Natural killer cell (primary cell): ENCODE results near the gene MT1E. TPM values are rescaled to one million over a fixed set of nuclear protein-coding genes. Genes with fewer than 3 reads are reported as not detected.

ENCODE experiments used
- ATAC-seq, 3 donors: fragments of 150-1000 bp in 2 of 3; fragments of 200-7000 bp in 1 of 3; cut with Tn5 transposase; 1 replicate in 1 of 3; 2 replicates in 2 of 3; pipeline ENCODE4 v1.10.0; 2021; ENCODE audit warnings: mild to moderate bottlenecking in 2 of 3, moderate library complexity in 2 of 3
- DNase-seq, 2 donors: peaks; one replicate each; pipeline versions ENCODE4 v3.0.0 to v3.0.0-alpha.2; 2013 to 2021; ENCODE audit warnings: mixed read lengths in 1 of 2
- H3K27ac ChIP-seq: one replicate; pipeline ENCODE4 v1.5.1; 2013; ENCODE audit warnings: mild to moderate bottlenecking, low read length
- H3K27me3 ChIP-seq: one replicate; pipeline ENCODE4 v1.6.1; 2013; ENCODE audit warnings: low read length; ENCODE audit not compliant: control insufficient read depth, insufficient read depth
- H3K36me3 ChIP-seq: one replicate; pipeline ENCODE4 v1.6.1; 2013; ENCODE audit warnings: low read length; ENCODE audit not compliant: control insufficient read depth, insufficient read depth
- H3K4me1 ChIP-seq: one replicate; pipeline ENCODE4 v1.6.1; 2013; ENCODE audit warnings: low read length; ENCODE audit not compliant: control insufficient read depth, insufficient read depth
- H3K4me3 ChIP-seq: one replicate; pipeline ENCODE4 v1.5.1; 2013; ENCODE audit warnings: low read length
- H3K9me3 ChIP-seq: one replicate; pipeline ENCODE4 v1.6.1; 2013; ENCODE audit warnings: low read length; ENCODE audit not compliant: control insufficient read depth, insufficient read depth
- H3K27ac Mint-ChIP-seq, 2 donors: one replicate each; pipeline ENCODE4 v1.8.0; 2022; ENCODE audit warnings: mild to moderate bottlenecking in 2 of 2, mixed read lengths in 2 of 2, moderate library complexity in 1 of 2
- H3K27me3 Mint-ChIP-seq, 2 donors: one replicate each; pipeline ENCODE4 v1.8.0; 2022; ENCODE audit warnings: low read depth in 2 of 2, mixed read lengths in 2 of 2
- H3K36me3 Mint-ChIP-seq: one replicate; pipeline ENCODE4 v1.8.0; 2022; ENCODE audit warnings: mixed read lengths
- H3K4me1 Mint-ChIP-seq, 2 donors: one replicate each; pipeline ENCODE4 v1.8.0; 2022; ENCODE audit warnings: mixed read lengths in 2 of 2
- H3K4me3 Mint-ChIP-seq: one replicate; pipeline ENCODE4 v1.8.0; 2022; ENCODE audit warnings: mild to moderate bottlenecking, moderate library complexity, mixed read lengths
- H3K9me3 Mint-ChIP-seq, 2 donors: one replicate each; pipeline ENCODE4 v1.8.0; 2022; ENCODE audit warnings: mixed read lengths in 2 of 2
- WGBS: methylation state at CpG from one replicate; pipeline ENCODE4 v1.1.7; 2013; ENCODE audit warnings: missing lambda C conversion rate; ENCODE audit not compliant: insufficient coverage; 5-methylcytosine and 5-hydroxymethylcytosine counted together
- intact Hi-C: fragments of 100-400 bp; cut with micrococcal nuclease; formaldehyde crosslinking; loops from one replicate; pipeline ENCODE4 v1.14.2; 2022
- total RNA-seq, 4 donors: library from RNA; stranded (reverse); fragments of 120-200 nt in 1 of 4; gene quantifications; one replicate each; pipeline versions ENCODE4 v1.2.3 to v1.2.4, GENCODE V29; 2013 to 2022
- TF ChIP-seq, protein P1 (sequence below): fragments of 200-600 bp; IDR thresholded peaks from one replicate; pipeline ENCODE4 v1.8.0; 2022; ENCODE audit warnings: antibody characterized with exemption

The MT1E gene
- total RNA-seq, 3 donors from 2014 or later (not counting 1 experiment from before 2014, with no cell fraction given): 0.40 to 3.2 TPM; not detected in 1

DNA sequence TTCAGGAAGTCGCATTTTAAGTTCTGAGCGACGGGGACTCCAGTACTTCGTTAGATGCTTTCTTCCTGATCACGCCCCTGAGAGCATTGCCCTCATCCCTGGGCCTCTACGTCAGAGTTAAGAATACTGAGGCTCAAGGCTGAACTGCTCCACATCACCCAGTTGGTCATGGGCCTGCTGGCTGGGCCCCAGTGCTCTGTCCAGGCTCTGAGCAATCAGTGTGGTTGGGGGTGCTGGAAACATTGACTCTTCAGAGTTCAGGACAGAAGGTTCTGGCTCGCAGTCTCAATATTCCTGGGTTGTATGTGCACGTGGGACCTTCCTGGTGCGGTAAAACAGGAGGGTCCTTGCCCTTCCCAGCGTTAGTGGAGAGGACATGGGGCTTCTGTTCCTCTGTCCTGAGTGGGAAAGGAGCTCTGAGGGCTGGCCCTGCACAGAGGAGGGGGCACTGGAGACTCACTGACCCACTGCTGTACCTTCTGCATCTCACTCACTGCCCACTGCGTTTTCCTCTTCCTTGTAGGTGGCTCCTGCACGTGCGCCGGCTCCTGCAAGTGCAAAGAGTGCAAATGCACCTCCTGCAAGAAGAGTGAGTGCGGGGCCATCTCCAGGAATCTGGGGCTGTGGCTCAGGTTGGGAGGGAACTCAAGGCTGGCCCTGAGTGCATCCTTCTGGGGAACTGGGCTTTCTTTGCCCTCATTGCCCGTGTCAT lies 518 bp downstream of the MT1E start:
- Histone ChIP-seq H3K9me3 (no peaks in the 10 kb centered on the region), H3K27ac (no peak overlapping the region), H3K27me3 (peaks cover 16% of the 10 kb centered on the region), H3K4me3 (peak overlapping the region; percentile 14), H3K36me3 (no peaks in the 10 kb centered on the region), H3K4me1 (peaks cover 17% of the 10 kb centered on the region)
- Mint-ChIP-seq H3K27me3 (peaks cover 41 to 54% of the 10 kb centered on the region in 2 donors), H3K36me3 (no peaks in the 10 kb centered on the region), H3K27ac (no peak overlapping the region), H3K9me3 (no peaks in the 10 kb centered on the region), H3K4me1 (peaks cover 7 to 13% of the 10 kb centered on the region in 2 donors), H3K4me3 (peak overlapping the region; percentile 60)
- 20% methylated on average over 16 of the region's 16 CpGs for WGBS
- ATAC-seq: peak in 2 of 3 donors; percentile 1 to 6
- TF ChIP-seq, protein P1, sequence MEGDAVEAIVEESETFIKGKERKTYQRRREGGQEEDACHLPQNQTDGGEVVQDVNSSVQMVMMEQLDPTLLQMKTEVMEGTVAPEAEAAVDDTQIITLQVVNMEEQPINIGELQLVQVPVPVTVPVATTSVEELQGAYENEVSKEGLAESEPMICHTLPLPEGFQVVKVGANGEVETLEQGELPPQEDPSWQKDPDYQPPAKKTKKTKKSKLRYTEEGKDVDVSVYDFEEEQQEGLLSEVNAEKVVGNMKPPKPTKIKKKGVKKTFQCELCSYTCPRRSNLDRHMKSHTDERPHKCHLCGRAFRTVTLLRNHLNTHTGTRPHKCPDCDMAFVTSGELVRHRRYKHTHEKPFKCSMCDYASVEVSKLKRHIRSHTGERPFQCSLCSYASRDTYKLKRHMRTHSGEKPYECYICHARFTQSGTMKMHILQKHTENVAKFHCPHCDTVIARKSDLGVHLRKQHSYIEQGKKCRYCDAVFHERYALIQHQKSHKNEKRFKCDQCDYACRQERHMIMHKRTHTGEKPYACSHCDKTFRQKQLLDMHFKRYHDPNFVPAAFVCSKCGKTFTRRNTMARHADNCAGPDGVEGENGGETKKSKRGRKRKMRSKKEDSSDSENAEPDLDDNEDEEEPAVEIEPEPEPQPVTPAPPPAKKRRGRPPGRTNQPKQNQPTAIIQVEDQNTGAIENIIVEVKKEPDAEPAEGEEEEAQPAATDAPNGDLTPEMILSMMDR: no peak
- intact Hi-C loops: no loop called here
- DNase-seq: no peak

DNA sequence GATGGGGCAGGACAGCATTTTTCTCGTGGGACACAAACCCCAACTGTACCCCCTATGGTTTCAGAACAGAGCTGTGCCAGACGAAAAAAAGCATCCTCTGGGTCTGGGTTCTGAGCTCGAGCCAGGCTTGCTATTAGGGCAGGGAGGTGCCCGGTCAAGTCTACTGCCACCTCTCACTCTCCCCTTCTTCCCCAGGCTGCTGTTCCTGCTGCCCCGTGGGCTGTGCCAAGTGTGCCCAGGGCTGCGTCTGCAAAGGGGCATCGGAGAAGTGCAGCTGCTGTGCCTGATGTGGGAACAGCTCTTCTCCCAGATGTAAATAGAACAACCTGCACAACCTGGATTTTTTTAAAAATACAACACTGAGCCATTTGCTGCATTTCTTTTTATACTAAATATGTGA lies 1.1 kb downstream of the MT1E start:
- DNase-seq: no peak
- no peak overlapping the region for H3K27ac ChIP-seq

DNA sequence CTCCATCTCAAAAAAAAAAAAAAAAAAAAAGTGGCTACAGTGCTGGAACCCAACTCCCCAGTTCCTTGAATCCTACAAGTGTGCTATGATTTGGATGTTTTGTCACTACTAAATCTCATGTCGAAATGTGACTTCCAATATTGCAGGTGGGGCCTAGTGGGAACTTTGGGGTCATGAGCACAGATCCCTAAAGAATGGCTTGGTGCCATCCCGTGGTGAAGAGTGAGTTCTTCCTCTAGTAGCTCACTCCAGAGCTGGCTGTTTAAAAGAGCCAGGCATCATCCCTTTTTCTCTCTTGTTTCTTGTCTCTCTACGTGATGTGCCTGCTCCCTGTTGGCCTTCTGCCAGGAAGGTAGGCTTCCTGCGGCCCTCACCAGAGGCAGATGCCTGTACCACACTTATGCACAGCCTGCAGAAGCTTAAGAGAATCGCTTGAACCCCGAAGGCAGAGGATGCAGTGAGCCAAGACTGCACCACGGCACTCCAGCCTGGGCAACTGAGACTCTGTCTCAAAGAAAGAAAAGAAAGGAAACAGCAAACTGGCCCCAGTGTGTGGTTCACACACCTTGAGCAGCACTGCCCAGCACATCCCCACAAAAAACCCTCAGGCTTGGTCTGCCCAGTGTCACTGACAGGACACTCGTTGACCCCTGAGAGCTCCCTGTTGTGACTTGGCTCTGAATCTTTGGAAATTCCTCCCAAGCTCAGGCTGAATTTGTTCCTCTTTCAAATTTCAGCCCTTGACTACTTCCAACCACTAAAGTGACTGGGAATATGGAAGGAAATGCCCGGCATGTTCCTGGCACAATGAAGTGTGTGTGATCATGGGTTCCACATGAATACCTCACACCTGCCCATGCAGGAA lies 3.1 kb downstream of the MT1E start:
- no peak overlapping the region for H3K4me3 Mint-ChIP-seq
- H3K27ac ChIP-seq: no peak overlapping the region
- ATAC-seq (no peak), DNase-seq (no peak)
- H3K27ac Mint-ChIP-seq: no peak overlapping the region
- intact Hi-C loops: no loop called here
- H3K27me3 ChIP-seq: peaks cover 30% of the 10 kb centered on the region
- H3K9me3 Mint-ChIP-seq: no peaks in the 10 kb centered on the region
- H3K4me1 Mint-ChIP-seq: peaks cover 12 to 22% of the 10 kb centered on the region in 2 donors
- TF ChIP-seq, protein P1: no peak
- peaks cover 23% of the 10 kb centered on the region for H3K4me1 ChIP-seq
- no peak overlapping the region for H3K4me3 ChIP-seq
- no peaks in the 10 kb centered on the region for H3K36me3 Mint-ChIP-seq
- peaks cover 56 to 58% of the 10 kb centered on the region in 2 donors for H3K27me3 Mint-ChIP-seq
- H3K9me3 ChIP-seq: no peaks in the 10 kb centered on the region
- 77% methylated on average over 9 of the region's 9 CpGs for WGBS
- H3K36me3 ChIP-seq: no peaks in the 10 kb centered on the region

More for the DNA sequence above, 1.1 kb downstream of the MT1E start:
- no peaks in the 10 kb centered on the region for H3K9me3 ChIP-seq
- Mint-ChIP-seq H3K9me3 (no peaks in the 10 kb centered on the region), H3K36me3 (no peaks in the 10 kb centered on the region), H3K27me3 (peaks cover 46 to 57% of the 10 kb centered on the region in 2 donors), H3K4me1 (peaks cover 9 to 14% of the 10 kb centered on the region in 2 donors), H3K4me3 (no peak overlapping the region), H3K27ac (no peak overlapping the region)
- peaks cover 18% of the 10 kb centered on the region for H3K27me3 ChIP-seq
- TF ChIP-seq, protein P1: no peak
- no peaks in the 10 kb centered on the region for H3K36me3 ChIP-seq
- no peak overlapping the region for H3K4me3 ChIP-seq
- 70% methylated on average over 7 of the region's 7 CpGs for WGBS
- H3K4me1 ChIP-seq: peaks cover 17% of the 10 kb centered on the region
- no peak for ATAC-seq
- intact Hi-C loops: no loop called here
